Gastrocnemius medialis (tissue), 4 donors: ENCODE measurements around the gene C1orf174. TPM values are rescaled to one million over a fixed set of nuclear protein-coding genes. Genes with fewer than 3 reads are reported as not detected.
"Not testable (repeated sequence)": the region's sequence is repeated elsewhere in the genome, so short reads cannot be mapped to it uniquely, and the experiment has no call there.

ENCODE experiments used
- ATAC-seq, 2 donors: fragments of 150-250 bp; one replicate each; pipeline ENCODE4 v1.9.1; 2016
- DNase-seq, 2 donors: peaks; one replicate each; pipeline ENCODE4 v3.0.0-alpha.2; 2019
- H3K27ac ChIP-seq, 4 donors: fragments of 200-600 bp; sonication (generic); 1 replicate in 1 of 4; 2 replicates in 3 of 4; pipeline ENCODE4 v1.5.1; 2016 to 2018; ENCODE audit warnings: mild to moderate bottlenecking in 2 of 4, moderate library complexity in 1 of 4
- H3K27me3 ChIP-seq, 3 donors: fragments of 200-600 bp; sonication (generic) in 2 of 3; 1 replicate in 1 of 3; 2 replicates in 2 of 3; pipeline versions ENCODE4 v1.5.1 to v1.6.0; 2016 to 2019; ENCODE audit warnings: mild to moderate bottlenecking in 1 of 3, moderate library complexity in 1 of 3
- H3K36me3 ChIP-seq, 2 donors: fragments of 200-600 bp; sonication (generic) in 1 of 2; one replicate each; pipeline ENCODE4 v1.5.1; 2017 to 2018
- H3K4me1 ChIP-seq, 2 donors: fragments of 200-600 bp; sonication (generic) in 1 of 2; one replicate each; pipeline ENCODE4 v1.5.1; 2016 to 2017; ENCODE audit warnings: mild to moderate bottlenecking in 2 of 2
- H3K4me3 ChIP-seq, 4 donors: fragments of 200-600 bp; sonication (generic) in 3 of 4; 1 replicate in 1 of 4; 2 replicates in 3 of 4; pipeline ENCODE4 v1.5.1; 2016 to 2019; ENCODE audit warnings: mild to moderate bottlenecking in 2 of 4
- H3K9me3 ChIP-seq, 3 donors: fragments of 200-600 bp; sonication (generic) in 2 of 3; 1 replicate in 1 of 3; 2 replicates in 2 of 3; pipeline ENCODE4 v1.5.1; 2016 to 2019
- CTCF ChIP-seq, 5 experiments: fragments of 450-650 bp in 3 of 5; fragments of 200-600 bp in 2 of 5; sonication (generic) in 2 of 5; IDR thresholded peaks in 4 of 5; conservative IDR thresholded peaks in 1 of 5; 1 replicate in 4 of 5; 2 replicates in 1 of 5; pipeline ENCODE4 v1.5.1; 2016 to 2019; ENCODE audit warnings: antibody characterized with exemption in 5 of 5, mild to moderate bottlenecking in 3 of 5, moderate library complexity in 3 of 5
- POLR2A ChIP-seq, 2 donors: fragments of 450-650 bp; IDR thresholded peaks; one replicate each; pipeline ENCODE4 v1.6.1; 2017; ENCODE audit warnings: antibody characterized with exemption in 2 of 2, mild to moderate bottlenecking in 2 of 2, moderate library complexity in 2 of 2
- in situ Hi-C, 4 donors: fragments of 200-750 bp; cut with MboI; loops; one replicate each; pipeline versions ENCODE4 v1.15.0 to v1.8.0; 2017; ENCODE audit warnings: low sequenced_read_pairs in 4 of 4
- intact Hi-C: fragments of 100-400 bp; cut with DNase I; formaldehyde crosslinking; loops from one replicate; pipeline ENCODE4 v1.15.1; 2023; ENCODE audit warnings: low total_unique reads
- total RNA-seq, 4 donors: library from RNA; depleted of rRNA; stranded (reverse); fragments of >200 nt; gene quantifications; one replicate each; pipeline versions ENCODE4 v1.1.0 to v1.2.3, GENCODE V29; 2016

C1orf174 gene
- total RNA-seq, 4 donors from 2014 or later, result 10.1 to 28.5 (median 13.5) TPM

GRCh38 chr1:3919706-3920105 lies 19.6 kb upstream of the C1orf174 start:
- no peaks in the 10 kb centered on the region for H3K4me1 ChIP-seq
- H3K36me3 ChIP-seq, result no peaks in the 10 kb centered on the region
- H3K27ac ChIP-seq, result no peak overlapping the region
- H3K4me3 ChIP-seq, result no peak overlapping the region
- peaks cover 9 to 26% (median 10%) of the 10 kb centered on the region in 3 donors for H3K27me3 ChIP-seq
- in situ Hi-C loops (no loop called here), intact Hi-C loops (no loop called here)
- TF ChIP-seq POLR2A (IDR thresholded peaks at IDR 0.05), result no peak
- TF ChIP-seq CTCF (IDR thresholded peaks at IDR 0.05 in 4 of 5, conservative IDR thresholded peaks at IDR 0.05 in 1 of 5), result no peak
- DNase-seq, result no peak
- no peak for ATAC-seq
- no peaks in the 10 kb centered on the region for H3K9me3 ChIP-seq

GRCh38 chr1:3918966-3919611 lies 19.0 kb upstream of the C1orf174 start:
- in situ Hi-C loops, result no loop called here
- no peaks in the 10 kb centered on the region for H3K4me1 ChIP-seq
- H3K4me3 ChIP-seq, result no peak overlapping the region
- H3K36me3 ChIP-seq, result no peaks in the 10 kb centered on the region
- DNase-seq, result no peak
- TF ChIP-seq POLR2A (IDR thresholded peaks at IDR 0.05) (no peak), CTCF (IDR thresholded peaks at IDR 0.05 in 4 of 5, conservative IDR thresholded peaks at IDR 0.05 in 1 of 5) (no peak)
- no peaks in the 10 kb centered on the region for H3K9me3 ChIP-seq
- intact Hi-C loops, result no loop called here
- H3K27ac ChIP-seq, result no peak overlapping the region
- peaks cover 3 to 23% (median 5%) of the 10 kb centered on the region in 3 donors for H3K27me3 ChIP-seq
- ATAC-seq, result no peak

GRCh38 chr1:3918359-3918758 lies 18.3 kb upstream of the C1orf174 start:
- H3K4me3 ChIP-seq, H3K9me3 ChIP-seq, intact Hi-C loops, DNase-seq, ATAC-seq, H3K4me1 ChIP-seq, H3K27ac ChIP-seq, in situ Hi-C loops, H3K36me3 ChIP-seq: not testable (repeated sequence)
- H3K27me3 ChIP-seq, result peaks cover 0 to 15% (median 0%) of the 10 kb centered on the region in 3 donors

DNA sequence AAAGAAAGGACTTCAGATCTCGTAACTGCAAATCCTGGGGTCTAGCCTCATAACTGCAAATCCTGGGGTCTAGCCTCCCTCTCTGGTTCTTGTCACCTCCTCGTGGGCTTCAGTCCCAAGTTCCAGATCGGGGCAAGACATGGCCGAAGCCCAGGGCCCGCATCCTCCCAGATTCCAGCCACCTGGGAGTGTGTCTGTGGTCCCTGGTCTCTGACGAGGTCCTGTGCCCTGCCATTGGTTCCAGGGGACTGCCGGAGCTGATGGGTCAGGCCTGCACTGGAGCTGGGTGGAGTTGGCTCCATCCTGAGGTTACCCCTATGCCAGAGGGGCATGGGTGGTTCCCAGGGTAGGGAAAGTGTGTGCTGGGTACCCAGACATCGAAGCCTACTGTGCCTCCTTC lies 17.7 kb upstream of the C1orf174 start:
- no peak for DNase-seq
- intact Hi-C loops, result no loop called here

More for the DNA sequence above, 17.7 kb upstream of the C1orf174 start:
- Histone ChIP-seq H3K9me3 (no peaks in the 10 kb centered on the region), H3K4me3 (no peak overlapping the region), H3K4me1 (no peaks in the 10 kb centered on the region), H3K27me3 (peaks cover 0 to 9% (median 0%) of the 10 kb centered on the region in 3 donors), H3K27ac (no peak overlapping the region), H3K36me3 (no peaks in the 10 kb centered on the region)
- in situ Hi-C loops, result no loop called here
- ATAC-seq, result no peak
- no peak for TF ChIP-seq POLR2A (IDR thresholded peaks at IDR 0.05)
- TF ChIP-seq CTCF (IDR thresholded peaks at IDR 0.05 in 4 of 5, conservative IDR thresholded peaks at IDR 0.05 in 1 of 5), result no peak
